ENCODE measurements around the gene OTUD3.
"Not testable (repeated sequence)": the region's sequence is repeated elsewhere in the genome, so short reads cannot be mapped to it uniquely, and the experiment has no call there.

The OTUD3 gene

GRCh38 chr1:19882111-19883071, at the start of gene OTUD3:
OTUD3 (plus strand) TSS chr1:19882395; CDS start chr1:19882514, 119 bp downstream.
- DNase-seq (ENCODE audit: low spot score), result peak; percentile 98

- DNase-seq (ENCODE audit: low spot score), result no peak
Observed at GRCh38 chr1:19835578-19835977, 46.6 kb upstream of the OTUD3 start.

- DNase-seq (ENCODE audit: low spot score), result no peak
Observed at GRCh38 chr1:19837866-19838265, 44.3 kb upstream of the OTUD3 start.

- no peak for DNase-seq (ENCODE audit: low spot score)
Observed at GRCh38 chr1:19840228-19840627, 42.0 kb upstream of the OTUD3 start.

GRCh38 chr1:19844731-19845495, 37.3 kb upstream of the OTUD3 start:
- DNase-seq (ENCODE audit: low spot score), result no peak

GRCh38 chr1:19845555-19845954, 36.6 kb upstream of the OTUD3 start:
- DNase-seq (ENCODE audit: low spot score), result no peak

GRCh38 chr1:19846338-19846737, 35.9 kb upstream of the OTUD3 start:
- DNase-seq (ENCODE audit: low spot score), result no peak

- not testable (repeated sequence) for DNase-seq (ENCODE audit: low spot score)
Observed at GRCh38 chr1:19847334-19847733, 34.9 kb upstream of the OTUD3 start.

GRCh38 chr1:19849307-19849706, 32.9 kb upstream of the OTUD3 start:
- DNase-seq (ENCODE audit: low spot score), result not testable (repeated sequence)

GRCh38 chr1:19850214-19850613, 32.0 kb upstream of the OTUD3 start:
- no peak for DNase-seq (ENCODE audit: low spot score)

- no peak for DNase-seq (ENCODE audit: low spot score)
Observed at GRCh38 chr1:19852036-19852435, 30.2 kb upstream of the OTUD3 start.

GRCh38 chr1:19854866-19855265, 27.3 kb upstream of the OTUD3 start:
- no peak for DNase-seq (ENCODE audit: low spot score)

- DNase-seq (ENCODE audit: low spot score), result no peak
Observed at GRCh38 chr1:19858893-19859292, 23.3 kb upstream of the OTUD3 start.

- no peak for DNase-seq (ENCODE audit: low spot score)
Observed at GRCh38 chr1:19859876-19860275, 22.3 kb upstream of the OTUD3 start.

- no peak for DNase-seq (ENCODE audit: low spot score)
Observed at GRCh38 chr1:19860418-19860817, 21.8 kb upstream of the OTUD3 start.

- no peak for DNase-seq (ENCODE audit: low spot score)
Observed at GRCh38 chr1:19861034-19861433, 21.2 kb upstream of the OTUD3 start.

GRCh38 chr1:19861842-19862530, 20.2 kb upstream of the OTUD3 start:
- DNase-seq (ENCODE audit: low spot score), result no peak

GRCh38 chr1:19862944-19863343, 19.3 kb upstream of the OTUD3 start:
- no peak for DNase-seq (ENCODE audit: low spot score)

- no peak for DNase-seq (ENCODE audit: low spot score)
Observed at GRCh38 chr1:19864570-19865160, 17.5 kb upstream of the OTUD3 start.

GRCh38 chr1:19866029-19866428, 16.2 kb upstream of the OTUD3 start:
- DNase-seq (ENCODE audit: low spot score), result no peak

GRCh38 chr1:19866758-19867157, 15.4 kb upstream of the OTUD3 start:
- no peak for DNase-seq (ENCODE audit: low spot score)

- DNase-seq (ENCODE audit: low spot score), result not testable (repeated sequence)
Observed at GRCh38 chr1:19868575-19868974, 13.6 kb upstream of the OTUD3 start.
